ENCODE results near the gene SMPD3.

Gene SMPD3

DNA sequence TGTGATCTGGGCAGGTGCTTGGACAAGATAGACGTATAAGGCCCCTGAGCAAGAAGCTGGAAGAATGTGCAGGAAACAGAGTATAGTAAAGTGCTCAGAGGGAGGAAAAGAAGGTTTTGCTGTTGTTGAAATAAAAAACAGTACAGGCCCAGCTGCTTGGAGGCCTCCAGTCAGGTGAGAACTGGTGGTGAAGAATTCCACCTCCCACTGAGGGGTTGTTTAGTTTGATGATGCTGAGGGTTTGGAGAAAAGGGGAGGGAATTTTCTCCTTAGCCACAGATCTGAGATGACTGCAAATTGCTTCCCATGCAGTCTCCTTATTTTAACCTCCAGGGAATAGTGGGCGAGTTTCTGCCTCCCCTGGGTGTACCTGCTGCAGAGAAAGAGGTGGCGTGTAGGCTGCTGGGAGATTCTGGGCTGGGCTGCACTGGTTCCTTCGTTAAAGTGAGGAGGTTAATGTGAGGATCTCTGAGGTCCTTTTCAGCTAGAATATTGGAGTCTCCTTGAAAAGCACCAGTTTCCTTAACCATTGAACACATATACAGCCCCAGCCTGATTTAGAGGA is 25.8 kb downstream of the SMPD3 start:
- no peak for TF ChIP-seq POLR2AphosphoS5 (IDR thresholded peaks at IDR 0.05; ENCODE audit: low read depth, low read length)
- TF ChIP-seq SIN3A (IDR thresholded peaks at IDR 0.05; ENCODE audit: borderline replicate concordance, insufficient read depth, low read length): no peak
- TF ChIP-seq, protein P1, sequence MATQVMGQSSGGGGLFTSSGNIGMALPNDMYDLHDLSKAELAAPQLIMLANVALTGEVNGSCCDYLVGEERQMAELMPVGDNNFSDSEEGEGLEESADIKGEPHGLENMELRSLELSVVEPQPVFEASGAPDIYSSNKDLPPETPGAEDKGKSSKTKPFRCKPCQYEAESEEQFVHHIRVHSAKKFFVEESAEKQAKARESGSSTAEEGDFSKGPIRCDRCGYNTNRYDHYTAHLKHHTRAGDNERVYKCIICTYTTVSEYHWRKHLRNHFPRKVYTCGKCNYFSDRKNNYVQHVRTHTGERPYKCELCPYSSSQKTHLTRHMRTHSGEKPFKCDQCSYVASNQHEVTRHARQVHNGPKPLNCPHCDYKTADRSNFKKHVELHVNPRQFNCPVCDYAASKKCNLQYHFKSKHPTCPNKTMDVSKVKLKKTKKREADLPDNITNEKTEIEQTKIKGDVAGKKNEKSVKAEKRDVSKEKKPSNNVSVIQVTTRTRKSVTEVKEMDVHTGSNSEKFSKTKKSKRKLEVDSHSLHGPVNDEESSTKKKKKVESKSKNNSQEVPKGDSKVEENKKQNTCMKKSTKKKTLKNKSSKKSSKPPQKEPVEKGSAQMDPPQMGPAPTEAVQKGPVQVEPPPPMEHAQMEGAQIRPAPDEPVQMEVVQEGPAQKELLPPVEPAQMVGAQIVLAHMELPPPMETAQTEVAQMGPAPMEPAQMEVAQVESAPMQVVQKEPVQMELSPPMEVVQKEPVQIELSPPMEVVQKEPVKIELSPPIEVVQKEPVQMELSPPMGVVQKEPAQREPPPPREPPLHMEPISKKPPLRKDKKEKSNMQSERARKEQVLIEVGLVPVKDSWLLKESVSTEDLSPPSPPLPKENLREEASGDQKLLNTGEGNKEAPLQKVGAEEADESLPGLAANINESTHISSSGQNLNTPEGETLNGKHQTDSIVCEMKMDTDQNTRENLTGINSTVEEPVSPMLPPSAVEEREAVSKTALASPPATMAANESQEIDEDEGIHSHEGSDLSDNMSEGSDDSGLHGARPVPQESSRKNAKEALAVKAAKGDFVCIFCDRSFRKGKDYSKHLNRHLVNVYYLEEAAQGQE (IDR thresholded peaks at IDR 0.05; ENCODE audit: insufficient read depth in 1 of 2, low read depth in 2 of 2, low read length in 2 of 2): no peak
- no peak for TF ChIP-seq TAF1 (IDR thresholded peaks at IDR 0.05; ENCODE audit: borderline replicate concordance, insufficient read depth, low read length)
- TF ChIP-seq FOXP2 (optimal IDR thresholded peaks at IDR 0.05; ENCODE audit: borderline replicate concordance, extremely low read depth, extremely low read length, insufficient read depth): no peak

DNA sequence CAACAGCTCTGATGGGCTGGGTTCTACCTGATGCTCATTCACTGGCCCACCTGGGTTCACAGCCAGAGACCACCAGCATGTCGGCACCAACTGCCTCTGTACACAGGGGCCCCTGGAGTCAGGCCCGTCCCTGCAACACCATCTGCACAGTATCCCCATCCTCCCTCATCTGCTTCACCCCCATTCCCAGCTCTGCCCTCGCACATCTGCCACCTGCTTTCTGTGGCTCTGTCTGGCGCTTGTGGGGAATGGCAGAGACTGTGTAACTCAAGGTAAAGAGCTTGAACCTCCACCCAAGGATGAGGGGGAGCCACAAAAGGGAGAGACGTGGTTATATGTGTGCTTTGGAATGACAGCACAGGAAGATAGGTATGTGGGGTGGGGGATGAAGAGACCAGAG is 27.2 kb downstream of the SMPD3 start:
- TF ChIP-seq, protein P1 (IDR thresholded peaks at IDR 0.05; ENCODE audit: insufficient read depth in 1 of 2, low read depth in 2 of 2, low read length in 2 of 2): no peak
- TF ChIP-seq POLR2AphosphoS5 (IDR thresholded peaks at IDR 0.05; ENCODE audit: low read depth, low read length) (no peak), TAF1 (IDR thresholded peaks at IDR 0.05; ENCODE audit: borderline replicate concordance, insufficient read depth, low read length) (no peak), SIN3A (IDR thresholded peaks at IDR 0.05; ENCODE audit: borderline replicate concordance, insufficient read depth, low read length) (no peak), FOXP2 (optimal IDR thresholded peaks at IDR 0.05; ENCODE audit: borderline replicate concordance, extremely low read depth, extremely low read length, insufficient read depth) (no peak)

DNA sequence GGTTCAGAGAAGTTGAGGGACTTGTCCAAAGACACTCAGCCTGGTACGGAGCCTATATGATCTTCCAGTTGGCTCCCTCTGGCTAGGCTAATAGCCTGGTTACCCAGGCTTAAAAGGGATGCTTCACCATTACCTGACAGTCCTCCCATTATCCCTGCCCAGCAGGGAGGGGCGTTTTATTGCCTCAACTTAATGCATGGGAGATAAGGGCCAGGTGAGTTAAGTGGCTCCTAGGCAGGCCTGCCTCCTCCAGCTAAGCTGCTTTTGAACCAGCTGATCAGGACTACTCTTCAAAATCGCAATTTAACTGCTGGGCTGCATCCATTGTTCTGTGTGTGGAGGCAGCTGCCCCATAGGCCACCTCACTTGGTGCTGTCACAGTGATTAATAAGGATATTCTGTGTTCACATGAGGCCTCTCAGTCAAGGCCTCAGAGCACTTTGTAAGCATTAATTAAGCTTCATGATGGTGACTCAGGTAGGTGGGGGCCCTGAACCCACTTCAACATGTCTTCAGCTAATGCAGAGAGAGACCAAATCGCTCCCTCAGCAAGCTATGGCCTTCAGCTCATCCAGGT is 27.9 kb downstream of the SMPD3 start:
- TF ChIP-seq SIN3A (IDR thresholded peaks at IDR 0.05; ENCODE audit: borderline replicate concordance, insufficient read depth, low read length): no peak
- TF ChIP-seq TAF1 (IDR thresholded peaks at IDR 0.05; ENCODE audit: borderline replicate concordance, insufficient read depth, low read length): no peak
- no peak for TF ChIP-seq POLR2AphosphoS5 (IDR thresholded peaks at IDR 0.05; ENCODE audit: low read depth, low read length)
- TF ChIP-seq FOXP2 (optimal IDR thresholded peaks at IDR 0.05; ENCODE audit: borderline replicate concordance, extremely low read depth, extremely low read length, insufficient read depth): no peak
- TF ChIP-seq, protein P1 (IDR thresholded peaks at IDR 0.05; ENCODE audit: insufficient read depth in 1 of 2, low read depth in 2 of 2, low read length in 2 of 2): no peak

DNA sequence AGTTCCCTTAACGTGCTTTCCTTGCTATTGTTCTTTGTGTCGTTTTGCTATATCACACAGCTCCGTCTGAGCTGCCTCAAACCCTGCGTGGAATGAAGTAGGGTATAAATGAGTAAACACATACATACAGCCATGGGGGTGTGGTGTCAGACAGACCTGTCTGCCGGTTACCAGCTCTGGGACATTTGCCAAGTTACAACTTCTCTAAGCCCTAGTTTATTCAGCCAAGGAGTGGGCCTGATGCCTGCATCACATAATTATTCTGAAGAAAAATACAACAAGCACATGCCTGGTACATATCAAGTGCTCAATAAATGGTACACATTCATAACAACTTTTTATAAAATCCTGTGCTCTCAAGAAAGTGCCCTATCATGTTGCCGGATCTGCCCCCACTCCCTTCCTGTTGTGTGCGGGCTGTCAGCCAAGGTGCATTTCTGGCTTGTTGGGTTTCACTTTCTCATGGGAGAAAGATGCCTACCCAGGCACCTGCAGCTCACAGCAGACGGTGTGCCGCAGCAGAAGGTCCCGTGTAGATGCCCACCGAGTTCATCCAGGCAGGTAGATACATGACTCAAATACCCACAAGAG is 30.5 kb downstream of the SMPD3 start:
- no peak for TF ChIP-seq SIN3A (IDR thresholded peaks at IDR 0.05; ENCODE audit: borderline replicate concordance, insufficient read depth, low read length)
- TF ChIP-seq FOXP2 (optimal IDR thresholded peaks at IDR 0.05; ENCODE audit: borderline replicate concordance, extremely low read depth, extremely low read length, insufficient read depth): no peak
- no peak for TF ChIP-seq POLR2AphosphoS5 (IDR thresholded peaks at IDR 0.05; ENCODE audit: low read depth, low read length)
- TF ChIP-seq, protein P1 (IDR thresholded peaks at IDR 0.05; ENCODE audit: insufficient read depth in 1 of 2, low read depth in 2 of 2, low read length in 2 of 2): no peak
- no peak for TF ChIP-seq TAF1 (IDR thresholded peaks at IDR 0.05; ENCODE audit: borderline replicate concordance, insufficient read depth, low read length)
